Endothelial cell of umbilical vein (primary cell): ENCODE results near the gene MYZAP. TPM values are rescaled to one million over a fixed set of nuclear protein-coding genes. Genes with fewer than 3 reads are reported as not detected.

Source experiments
- BruUV-seq: library from RNA; stranded (reverse); fragments of 400-500 nt; replicated peaks from 2 replicates; lab custom pipeline; 2021; lab: Mats Ljungman, UMichigan
- CTCF ChIA-PET: fragments of 300-600, 350-600 bp; sonication (Branson Sonifier 250); formaldehyde crosslinking; loops from one replicate; lab custom pipeline; 2021; ENCODE audit warnings: antibody characterized with exemption, inconsistent platforms; lab: Charles Lee
- POLR2A ChIA-PET: fragments of 300-600, 350-600 bp; sonication (Branson Sonifier 250); formaldehyde crosslinking; loops from one replicate; lab custom pipeline; 2021; ENCODE audit warnings: antibody characterized with exemption, inconsistent platforms; lab: Charles Lee
- DNase-seq: peaks from one replicate; pipeline ENCODE4 v3.0.0-alpha.2; 2011; ENCODE audit warnings: low read depth, low spot score
- FAIRE-seq: peaks from 2 replicates; lab custom pipeline; 2011; peaks lifted over from hg19 to GRCh38; lab: Jason Lieb, UNC
- H2AFZ ChIP-seq: 2 replicates; pipeline ENCODE4 v1.6.0; 2012; ENCODE audit warnings: low read depth, low read length, control low read depth, inconsistent platforms
- H3K27ac ChIP-seq: 2 replicates; pipeline ENCODE4 v1.5.1; 2011; ENCODE audit warnings: low read depth, mild to moderate bottlenecking, control low read depth, low read length, moderate library complexity; ENCODE audit not compliant: insufficient read depth
- H3K27me3 ChIP-seq, 2 experiments: 2 replicates each; pipeline versions ENCODE4 v1.6.0 to v1.6.1; 2011; ENCODE audit warnings: low read length in 2 of 2, mixed read lengths in 1 of 2; ENCODE audit not compliant: control insufficient read depth in 2 of 2, insufficient read depth in 2 of 2
- H3K36me3 ChIP-seq, 2 experiments: 2 replicates in 1 of 2; 3 replicates in 1 of 2; pipeline ENCODE4 v1.5.1; 2011; ENCODE audit warnings: low read length in 2 of 2, mild to moderate bottlenecking in 1 of 2, moderate library complexity in 1 of 2; ENCODE audit not compliant: control insufficient read depth in 2 of 2, insufficient read depth in 2 of 2; ENCODE audit errors: extremely low read depth in 1 of 2
- H3K4me1 ChIP-seq: 3 replicates; pipeline ENCODE4 v1.5.1; 2011; ENCODE audit warnings: mild to moderate bottlenecking, low read length; ENCODE audit not compliant: control insufficient read depth, insufficient read depth; ENCODE audit errors: extremely low read depth
- H3K4me2 ChIP-seq: 2 replicates; pipeline ENCODE4 v1.6.1; 2011; ENCODE audit warnings: low read length, control low read depth, mixed read lengths; ENCODE audit not compliant: insufficient read depth
- H3K4me3 ChIP-seq, 3 experiments: fragments of 200-600 bp in 1 of 3; sonication (generic), shearing (Covaris generic) in 1 of 3; replicated peaks in 1 of 3; 2 replicates each; pipeline ENCODE4 v1.5.1; 2011 to 2016; ENCODE audit warnings: control low read depth in 3 of 3, low read length in 3 of 3, mild to moderate bottlenecking in 2 of 3, inconsistent platforms in 1 of 3, low read depth in 1 of 3, moderate library complexity in 1 of 3; ENCODE audit not compliant: insufficient read depth in 1 of 3
- H3K79me2 ChIP-seq: 2 replicates; pipeline ENCODE4 v1.6.0; 2012; ENCODE audit warnings: low read length, inconsistent platforms; ENCODE audit not compliant: control insufficient read depth, insufficient read depth
- H3K9ac ChIP-seq: replicated peaks from 2 replicates; pipeline ENCODE3; 2011; ENCODE audit warnings: low read length, control low read depth; ENCODE audit not compliant: insufficient read depth; ENCODE audit errors: extremely low read depth
- H3K9me1 ChIP-seq: replicated peaks from 3 replicates; pipeline ENCODE4 v1.6.0; 2011; ENCODE audit warnings: mild to moderate bottlenecking, low read length; ENCODE audit not compliant: control insufficient read depth, insufficient read depth; ENCODE audit errors: extremely low read depth
- H3K9me3 ChIP-seq: replicated peaks from 2 replicates; pipeline ENCODE4 v1.5.1; 2012; ENCODE audit warnings: low read length, inconsistent platforms; ENCODE audit not compliant: control insufficient read depth, insufficient read depth
- H4K20me1 ChIP-seq: replicated peaks from 2 replicates; pipeline ENCODE3; 2011; ENCODE audit warnings: mild to moderate bottlenecking, low read length; ENCODE audit not compliant: control insufficient read depth, insufficient read depth; ENCODE audit errors: extremely low read depth
- EZH2 ChIP-seq: IDR thresholded peaks from 2 replicates; pipeline ENCODE4 v1.6.1; 2012; ENCODE audit warnings: borderline replicate concordance, low read depth, mild to moderate bottlenecking, moderate library complexity, low read length, inconsistent platforms; ENCODE audit not compliant: severe bottlenecking
- FOS ChIP-seq: IDR thresholded peaks from 2 replicates; pipeline ENCODE4 v1.6.1; 2011; ENCODE audit warnings: mild to moderate bottlenecking, low read length, moderate library complexity, borderline replicate concordance; ENCODE audit not compliant: insufficient read depth
- GATA2 ChIP-seq: IDR thresholded peaks from 2 replicates; pipeline ENCODE4 v1.7.0; 2011; ENCODE audit warnings: low read depth, mild to moderate bottlenecking, moderate library complexity, mixed read lengths, low read length; ENCODE audit not compliant: insufficient read length, insufficient read depth
- JUN ChIP-seq: IDR thresholded peaks from 2 replicates; pipeline ENCODE4 v1.6.1; 2011; ENCODE audit warnings: borderline replicate concordance, low read depth; ENCODE audit not compliant: insufficient read length, insufficient read depth
- MAX ChIP-seq: IDR thresholded peaks from 2 replicates; pipeline ENCODE4 v1.6.1; 2011; ENCODE audit not compliant: insufficient read depth, insufficient read length
- MYC ChIP-seq: IDR thresholded peaks from one replicate; pipeline ENCODE4 v1.6.1; 2011; ENCODE audit warnings: mild to moderate bottlenecking, low read depth, low read length
- POLR2A ChIP-seq: IDR thresholded peaks from 2 replicates; pipeline ENCODE4 v1.6.1; 2012; ENCODE audit warnings: low read depth, mild to moderate bottlenecking, control low read depth, low read length
- POLR2AphosphoS5 ChIP-seq: IDR thresholded peaks from 2 replicates; pipeline ENCODE4 v1.6.1; 2012; ENCODE audit warnings: low read depth, mild to moderate bottlenecking, control low read depth, low read length, moderate library complexity; ENCODE audit not compliant: insufficient read depth
- dilution Hi-C: fragments of 300-500 bp; cut with MboI; formaldehyde crosslinking; loops from one replicate; pipeline ENCODE4 v1.15.0; 2019; ENCODE audit warnings: low sequenced_read_pairs; ENCODE audit not compliant: extremely low pct_ligation_motif_present
- intact Hi-C: fragments of 100-400 bp; cut with micrococcal nuclease; formaldehyde crosslinking; loops from one replicate; pipeline ENCODE4 v1.10.0; 2022
- polyA plus RNA-seq, 4 experiments: library from polyadenylated mRNA; depleted of rRNA in 3 of 4; stranded (reverse) in 3 of 4; unstranded in 1 of 4; fragments of >200 nt; gene quantifications; 2 replicates each; pipeline versions ENCODE4 v1.2.1 to v1.2.3, GENCODE V29; 2011 to 2012; ENCODE audit warnings: missing spikeins in 1 of 4
- total RNA-seq: library from RNA; stranded (reverse); gene quantifications from 2 replicates; pipeline ENCODE4 v1.2.3, GENCODE V29; 2021
- TF ChIP-seq, protein P1 (sequence below), 2 donors: IDR thresholded peaks; 1 replicate in 1 of 2; 2 replicates in 1 of 2; pipeline ENCODE4 v1.5.1; 2011; ENCODE audit warnings: low read length in 2 of 2, mild to moderate bottlenecking in 2 of 2, moderate library complexity in 2 of 2, control low read depth in 1 of 2, inconsistent platforms in 1 of 2, low read depth in 1 of 2; ENCODE audit not compliant: insufficient read depth in 1 of 2; ENCODE audit errors: extremely low read depth in 1 of 2

The MYZAP gene
- total and polyA plus RNA-seq, 2 donors (not counting 3 experiments of a cell fraction or from before 2014, with no cell fraction given), result 6.3 to 8.1 TPM

DNA sequence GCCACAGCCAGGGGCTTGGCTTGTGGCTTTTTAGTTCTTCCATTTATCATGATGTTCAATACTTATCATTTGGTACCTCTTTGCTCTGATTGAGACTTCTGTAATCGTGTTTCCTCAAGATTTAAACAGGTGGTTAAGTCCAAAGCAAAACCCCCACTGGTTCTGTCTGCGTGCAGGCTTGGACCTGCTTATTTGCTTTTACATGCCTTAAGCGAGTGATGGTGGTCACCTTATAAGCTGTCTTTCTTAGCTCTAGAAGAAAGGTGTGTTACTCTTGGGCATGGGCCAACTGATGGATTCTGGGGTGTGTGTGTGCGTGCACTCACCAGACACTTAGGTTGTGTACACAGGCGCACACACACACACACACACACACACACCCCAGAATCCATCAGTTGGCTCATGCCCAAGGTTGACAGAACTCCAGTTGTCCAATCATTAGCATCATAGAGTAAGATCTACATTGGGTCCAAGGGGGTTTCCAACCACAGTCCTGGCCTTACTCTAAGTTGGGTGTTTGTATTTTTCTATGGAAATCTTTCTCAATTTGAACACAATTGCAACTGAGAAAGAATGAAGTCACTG, 1.2 kb downstream of the MYZAP start:
- Histone ChIP-seq H3K9me3 (no peaks in the 10 kb centered on the region), H3K9me1 (no peaks in the 10 kb centered on the region), H3K27ac (no peak overlapping the region), H4K20me1 (no peaks in the 10 kb centered on the region), H3K4me3 (peak overlapping the region in 1 of 3 experiments; percentile 58), H2AFZ (no peak overlapping the region), H3K27me3 (no peaks in the 10 kb centered on the region), H3K4me2 (peak overlapping the region; percentile 12), H3K36me3 (no peaks in the 10 kb centered on the region), H3K9ac (no peak overlapping the region), H3K4me1 (peaks cover 9% of the 10 kb centered on the region), H3K79me2 (no peaks in the 10 kb centered on the region)
- no peak for TF ChIP-seq EZH2
- TF ChIP-seq, protein P1, sequence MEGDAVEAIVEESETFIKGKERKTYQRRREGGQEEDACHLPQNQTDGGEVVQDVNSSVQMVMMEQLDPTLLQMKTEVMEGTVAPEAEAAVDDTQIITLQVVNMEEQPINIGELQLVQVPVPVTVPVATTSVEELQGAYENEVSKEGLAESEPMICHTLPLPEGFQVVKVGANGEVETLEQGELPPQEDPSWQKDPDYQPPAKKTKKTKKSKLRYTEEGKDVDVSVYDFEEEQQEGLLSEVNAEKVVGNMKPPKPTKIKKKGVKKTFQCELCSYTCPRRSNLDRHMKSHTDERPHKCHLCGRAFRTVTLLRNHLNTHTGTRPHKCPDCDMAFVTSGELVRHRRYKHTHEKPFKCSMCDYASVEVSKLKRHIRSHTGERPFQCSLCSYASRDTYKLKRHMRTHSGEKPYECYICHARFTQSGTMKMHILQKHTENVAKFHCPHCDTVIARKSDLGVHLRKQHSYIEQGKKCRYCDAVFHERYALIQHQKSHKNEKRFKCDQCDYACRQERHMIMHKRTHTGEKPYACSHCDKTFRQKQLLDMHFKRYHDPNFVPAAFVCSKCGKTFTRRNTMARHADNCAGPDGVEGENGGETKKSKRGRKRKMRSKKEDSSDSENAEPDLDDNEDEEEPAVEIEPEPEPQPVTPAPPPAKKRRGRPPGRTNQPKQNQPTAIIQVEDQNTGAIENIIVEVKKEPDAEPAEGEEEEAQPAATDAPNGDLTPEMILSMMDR (IDR thresholded peaks at IDR 0.05; ENCODE audit: extremely low read depth in 1 of 2, insufficient read depth in 1 of 2, low read depth in 1 of 2, low read length in 2 of 2), result no peak
- no peak for TF ChIP-seq POLR2A
- no peak for TF ChIP-seq FOS
- TF ChIP-seq MAX, result no peak
- TF ChIP-seq POLR2AphosphoS5, result no peak
- no peak for TF ChIP-seq JUN
- TF ChIP-seq GATA2, result no peak
- no peak for TF ChIP-seq MYC
- dilution Hi-C loops, result no loop called here
- DNase-seq (no peak), FAIRE-seq (no peak)
- no TSS peak for BruUV-seq
- intact Hi-C loops, result no loop called here
- ChIA-PET POLR2A (no interaction called here), CTCF (interaction anchor here (1.0 to 2.4 kb wide), 3 partner anchors 22 to 33 kb away, joined by 3 to 8 read pairs (median 4); no protein-coding TSS in a partner anchor)
